NB4 (cell line): ENCODE measurements around the gene CPNE5.
A peak's percentile ranks its signal among the peaks of the same experiment; 100 is the strongest.

Experiments
- DNase-seq: peaks from one replicate; pipeline ENCODE4 v3.0.0; 2010; ENCODE audit warnings: low read depth
- H3K4me3 ChIP-seq: one replicate; pipeline ENCODE4 v1.5.1; 2011; ENCODE audit warnings: mild to moderate bottlenecking, low read depth, low read length, moderate library complexity
- CTCF ChIP-seq: IDR thresholded peaks from one replicate; pipeline ENCODE4 v1.5.1; 2012; ENCODE audit warnings: low read depth, low read length
- MAX ChIP-seq: IDR thresholded peaks from 2 replicates; pipeline ENCODE4 v1.6.1; 2011; ENCODE audit warnings: low read depth, low read length
- MYC ChIP-seq: IDR thresholded peaks from 2 replicates; pipeline ENCODE4 v1.6.1; 2011; ENCODE audit warnings: low read depth, low read length
- POLR2A ChIP-seq: IDR thresholded peaks from 2 replicates; pipeline ENCODE4 v1.6.1; 2011; ENCODE audit warnings: mild to moderate bottlenecking; ENCODE audit not compliant: insufficient read length; ENCODE audit errors: extremely low read depth

Gene CPNE5

GRCh38 chr6:36852481-36853147, 13.4 kb upstream of the CPNE5 start:
- DNase-seq, result peak; percentile 81

GRCh38 chr6:36851626-36852025, 12.4 kb upstream of the CPNE5 start:
- peak; percentile 96 for DNase-seq
- H3K4me3 ChIP-seq, result peak overlapping the region; percentile 21
- TF ChIP-seq MAX, result peak; percentile 77
- peak; percentile 79 for TF ChIP-seq MYC
- no peak for TF ChIP-seq CTCF
- TF ChIP-seq POLR2A, result no peak

More at GRCh38 chr6:36852481-36853147, 13.4 kb upstream of the CPNE5 start:
- TF ChIP-seq POLR2A, result no peak
- TF ChIP-seq MYC, result no peak
- no peak for TF ChIP-seq CTCF
- TF ChIP-seq MAX, result no peak
- no peak overlapping the region for H3K4me3 ChIP-seq

- peak overlapping the region; percentile 8 for H3K4me3 ChIP-seq
- peak; percentile 88 for DNase-seq
- TF ChIP-seq MYC (no peak), CTCF (peak; percentile 85), MAX (0 out of 2 replicates have a peak, but pooled peaks have one; percentile 30)
These were observed 11.9 kb upstream of the CPNE5 start for GRCh38 chr6:36851149-36851614.

GRCh38 chr6:36850021-36850420, 10.8 kb upstream of the CPNE5 start:
- TF ChIP-seq CTCF (no peak), MYC (no peak), MAX (no peak), POLR2A (no peak)
- peak; percentile 52 for DNase-seq
- H3K4me3 ChIP-seq, result no peak overlapping the region

- DNase-seq, result peak; percentile 64
- H3K4me3 ChIP-seq, result no peak overlapping the region
- TF ChIP-seq MAX, result 0 out of 2 replicates have a peak, but pooled peaks have one; percentile 9
- TF ChIP-seq POLR2A, result no peak
These were observed 9.6 kb upstream of the CPNE5 start for GRCh38 chr6:36848658-36849441.

GRCh38 chr6:36847991-36848390, 8.7 kb upstream of the CPNE5 start:
- DNase-seq, result no peak
- TF ChIP-seq MAX, result no peak
- no peak for TF ChIP-seq MYC
- H3K4me3 ChIP-seq, result no peak overlapping the region
